ENCODE measurements around the gene RASSF9.

RASSF9 gene

GRCh38 chr12:85836197-85837090, at the start of gene RASSF9:
Gene RASSF9, minus strand, starts transcription at chr12:85836409. Its CDS starts 208 bp downstream, at chr12:85836201.
- FAIRE-seq (no peak), DNase-seq (ENCODE audit: low spot score) (peak; percentile 37)

- DNase-seq (ENCODE audit: low spot score) (no peak), FAIRE-seq (no peak)
These were observed 47.6 kb upstream of the RASSF9 start for GRCh38 chr12:85883763-85884162.

GRCh38 chr12:85877459-85877858, 41.2 kb upstream of the RASSF9 start:
- FAIRE-seq = no peak

GRCh38 chr12:85874031-85874461, 37.8 kb upstream of the RASSF9 start, which contains the start of gene NTS:
Gene NTS, plus strand, starts transcription at chr12:85874295. Its CDS starts 109 bp downstream, at chr12:85874404.
- no peak for DNase-seq (ENCODE audit: low spot score)
- no peak for FAIRE-seq

More at GRCh38 chr12:85877459-85877858, 41.2 kb upstream of the RASSF9 start:
- no peak for DNase-seq (ENCODE audit: low spot score)

- no peak for FAIRE-seq
- DNase-seq (ENCODE audit: low spot score) = peak; percentile 15
These were observed 36.4 kb upstream of the RASSF9 start for GRCh38 chr12:85872497-85873091.

GRCh38 chr12:85866986-85867776, 31.0 kb upstream of the RASSF9 start:
- peak; percentile 41 for DNase-seq (ENCODE audit: low spot score)
- FAIRE-seq = no peak

GRCh38 chr12:85865890-85866289, 29.7 kb upstream of the RASSF9 start:
- FAIRE-seq (no peak), DNase-seq (ENCODE audit: low spot score) (no peak)

- FAIRE-seq = no peak
These were observed 20.8 kb upstream of the RASSF9 start for GRCh38 chr12:85856966-85857365.

GRCh38 chr12:85855305-85855704, 19.1 kb upstream of the RASSF9 start:
- FAIRE-seq (no peak), DNase-seq (ENCODE audit: low spot score) (no peak)

More at GRCh38 chr12:85856966-85857365, 20.8 kb upstream of the RASSF9 start:
- DNase-seq (ENCODE audit: low spot score) = no peak

GRCh38 chr12:85849344-85849743, 13.1 kb upstream of the RASSF9 start:
- DNase-seq (ENCODE audit: low spot score) (no peak), FAIRE-seq (no peak)

GRCh38 chr12:85843606-85844310, 7.5 kb upstream of the RASSF9 start:
- no peak for DNase-seq (ENCODE audit: low spot score)
- FAIRE-seq = no peak

GRCh38 chr12:85835426-85836196, 598 bp downstream of the RASSF9 start:
- DNase-seq (ENCODE audit: low spot score) (no peak), FAIRE-seq (no peak)

GRCh38 chr12:85834378-85834777, 1.8 kb downstream of the RASSF9 start:
- FAIRE-seq = no peak

GRCh38 chr12:85833579-85833978, 2.6 kb downstream of the RASSF9 start:
- DNase-seq (ENCODE audit: low spot score) (no peak), FAIRE-seq (no peak)

More at GRCh38 chr12:85834378-85834777, 1.8 kb downstream of the RASSF9 start:
- no peak for DNase-seq (ENCODE audit: low spot score)

GRCh38 chr12:85831327-85831990, 4.8 kb downstream of the RASSF9 start:
- no peak for FAIRE-seq
- no peak for DNase-seq (ENCODE audit: low spot score)

GRCh38 chr12:85829391-85829790, 6.8 kb downstream of the RASSF9 start:
- no peak for FAIRE-seq
- DNase-seq (ENCODE audit: low spot score) = no peak

- FAIRE-seq = no peak
These were observed 7.6 kb downstream of the RASSF9 start for GRCh38 chr12:85828576-85828975.

GRCh38 chr12:85825746-85826145, 10.5 kb downstream of the RASSF9 start:
- FAIRE-seq (no peak), DNase-seq (ENCODE audit: low spot score) (no peak)

More at GRCh38 chr12:85828576-85828975, 7.6 kb downstream of the RASSF9 start:
- no peak for DNase-seq (ENCODE audit: low spot score)

- FAIRE-seq (no peak), DNase-seq (ENCODE audit: low spot score) (peak; percentile 49)
These were observed 12.6 kb downstream of the RASSF9 start for GRCh38 chr12:85823436-85824180.

Data from urothelium cell line (cell line).